ENCODE results near the gene DDIT3. TPM values are rescaled to one million over a fixed set of nuclear protein-coding genes. Genes with fewer than 3 reads are reported as not detected.

The DDIT3 gene
- total RNA-seq, 1 experiment from 2014 or later = 84.7 TPM

- Histone ChIP-seq H3K9me3 (ENCODE audit: control insufficient read depth in 1 of 2, insufficient read depth in 1 of 2, low read depth in 1 of 2, low read length in 2 of 2) (no peaks in the 10 kb centered on the region), H3K9ac (ENCODE audit: low read length) (no peak overlapping the region), H3K4me1 (ENCODE audit: control insufficient read depth in 1 of 2, insufficient read depth in 2 of 2, low read length in 2 of 2) (peaks cover 0 to 16% of the 10 kb centered on the region in 2 experiments; a peak in 2 of 4 replicates), H3K27ac (ENCODE audit: low read depth, low read length) (no peak overlapping the region), H3K4me2 (ENCODE audit: low read length) (no peak overlapping the region; the same call in 1 of the 2 replicates), H2AFZ (ENCODE audit: low read depth, low read length, poor library complexity, severe bottlenecking) (no peak overlapping the region), H3K4me3 (replicated peaks in 1 of 2; ENCODE audit: low read depth in 1 of 2, low read length in 2 of 2) (no peak overlapping the region), H4K20me1 (ENCODE audit: insufficient read depth) (no peaks in the 10 kb centered on the region), H3K9me2 (ENCODE audit: insufficient read depth) (no peaks in the 10 kb centered on the region), H3K27me3 (ENCODE audit: insufficient read depth, low read length) (peaks cover 19% of the 10 kb centered on the region), H3K36me3 (ENCODE audit: control insufficient read depth in 1 of 2, insufficient read depth in 2 of 2, low read length in 2 of 2) (no peaks in the 10 kb centered on the region), H3K79me2 (ENCODE audit: insufficient read depth, low read length) (no peaks in the 10 kb centered on the region)
- ChIA-PET POLR2A (no interaction called here), RAD21 (ENCODE audit: low non-redundant PET in 1 of 2, low total read pairs in 2 of 2, uncharacterized antibody in 2 of 2, unreplicated experiment in 2 of 2) (no interaction called here), CTCF (interaction anchor here (1.1 kb wide), 2 partner anchors 19 to 23 kb away, joined by 3 read pairs; partner anchors contain the start of genes GLI1 and INHBE)
- intact Hi-C loops (cut with micrococcal nuclease) = no loop called here
- BruUV-seq (replicated peaks) = no TSS peak
- ATAC-seq (no peak), DNase-seq (ENCODE audit: low read depth, low spot score) (no peak)
- no peak for TF ChIP-seq FOSL1 (IDR thresholded peaks at IDR 0.05; ENCODE audit: low read depth)
- TF ChIP-seq POLR2AphosphoS5 (IDR thresholded peaks at IDR 0.05; ENCODE audit: low read depth, low read length) = no peak
- no peak for TF ChIP-seq SRF (IDR thresholded peaks at IDR 0.05; ENCODE audit: low read depth)
- TF ChIP-seq EZH2 (IDR thresholded peaks at IDR 0.05) = no peak
- TF ChIP-seq YY1 (IDR thresholded peaks at IDR 0.05; ENCODE audit: extremely low read depth, insufficient replicate concordance, low read depth, low read length) = no peak
- no peak for TF ChIP-seq CTCF (IDR thresholded peaks at IDR 0.05 in 2 of 3, conservative IDR thresholded peaks at IDR 0.05 in 1 of 3; ENCODE audit: borderline replicate concordance in 1 of 3, insufficient read depth in 1 of 3, low read depth in 2 of 3, low read length in 2 of 3)
- no peak for TF ChIP-seq SP1 (IDR thresholded peaks at IDR 0.05; ENCODE audit: low read depth)
- TF ChIP-seq EGR1 (IDR thresholded peaks at IDR 0.05; ENCODE audit: low read depth) = no peak
- no peak for TF ChIP-seq SIN3A (IDR thresholded peaks at IDR 0.05; ENCODE audit: low read depth)
- no peak for TF ChIP-seq ZBTB33 (IDR thresholded peaks at IDR 0.05; ENCODE audit: extremely low read depth, insufficient replicate concordance, low read length)
- TF ChIP-seq ELF1 (IDR thresholded peaks at IDR 0.05; ENCODE audit: borderline replicate concordance, low read depth) = no peak
- TF ChIP-seq JUND (IDR thresholded peaks at IDR 0.05) = no peak
- TF ChIP-seq POLR2A (IDR thresholded peaks at IDR 0.05; ENCODE audit: borderline replicate concordance, extremely low read depth, insufficient read depth, insufficient read length) = no peak
These were observed 42.3 kb downstream of the DDIT3 start for GRCh38 chr12:57477710-57478681.

All from HCT116 (cell line).